Islet of Langerhans (tissue), 1 donor: ENCODE results near the gene OR6P1.

ENCODE experiments used
- FAIRE-seq: peaks from one replicate; lab custom pipeline; 2011; peaks lifted over from hg19 to GRCh38; lab: Jason Lieb, UNC

Gene OR6P1

GRCh38 chr1:158516966-158517365 is 53.4 kb downstream of the OR6P1 start:
- no peak for FAIRE-seq
